ENCODE data around the gene BBS10. TPM values are rescaled to one million over a fixed set of nuclear protein-coding genes. Genes with fewer than 3 reads are reported as not detected.

The BBS10 gene
- total RNA-seq, 1 donor from 2014 or later = 6.5 TPM

- H3K36me3 Mint-ChIP-seq (ENCODE audit: low read depth, unreplicated experiment) = peaks cover 8% of the 10 kb centered on the region
- H3K4me3 Mint-ChIP-seq (ENCODE audit: unreplicated experiment) = no peak overlapping the region
- DNase-seq (ENCODE audit: low spot score) = no peak
- no peak overlapping the region for H3K27ac Mint-ChIP-seq (ENCODE audit: unreplicated experiment)
- no peaks in the 10 kb centered on the region for H3K9me3 Mint-ChIP-seq (ENCODE audit: unreplicated experiment)
- H3K4me1 Mint-ChIP-seq (ENCODE audit: unreplicated experiment) = no peaks in the 10 kb centered on the region
- H3K27me3 Mint-ChIP-seq (ENCODE audit: unreplicated experiment) = peaks cover under 1% of the 10 kb centered on the region
- no peak for TF ChIP-seq CTCF (IDR thresholded peaks at IDR 0.05; ENCODE audit: unreplicated experiment)
Measured at GRCh38 chr12:76356071-76356470, 7.9 kb upstream of the BBS10 start.

GRCh38 chr12:76346798-76347420, 1.3 kb downstream of the BBS10 start:
- TF ChIP-seq CTCF (IDR thresholded peaks at IDR 0.05; ENCODE audit: unreplicated experiment) = no peak
- no peak overlapping the region for H3K27ac Mint-ChIP-seq (ENCODE audit: unreplicated experiment)
- no peaks in the 10 kb centered on the region for H3K27me3 Mint-ChIP-seq (ENCODE audit: unreplicated experiment)
- no peaks in the 10 kb centered on the region for H3K9me3 Mint-ChIP-seq (ENCODE audit: unreplicated experiment)
- DNase-seq (ENCODE audit: low spot score) = no peak
- no peak overlapping the region for H3K4me3 Mint-ChIP-seq (ENCODE audit: unreplicated experiment)
- peaks cover 11% of the 10 kb centered on the region for H3K4me1 Mint-ChIP-seq (ENCODE audit: unreplicated experiment)
- H3K36me3 Mint-ChIP-seq (ENCODE audit: low read depth, unreplicated experiment) = peaks cover 3% of the 10 kb centered on the region

- Mint-ChIP-seq H3K36me3 (ENCODE audit: low read depth, unreplicated experiment) (peaks cover 3% of the 10 kb centered on the region), H3K4me3 (ENCODE audit: unreplicated experiment) (peak overlapping the region; percentile 32), H3K27me3 (ENCODE audit: unreplicated experiment) (no peaks in the 10 kb centered on the region), H3K4me1 (ENCODE audit: unreplicated experiment) (peaks cover 11% of the 10 kb centered on the region), H3K27ac (ENCODE audit: unreplicated experiment) (no peak overlapping the region), H3K9me3 (ENCODE audit: unreplicated experiment) (no peaks in the 10 kb centered on the region)
- DNase-seq (ENCODE audit: low spot score) = no peak
- no peak for TF ChIP-seq CTCF (IDR thresholded peaks at IDR 0.05; ENCODE audit: unreplicated experiment)
Measured at GRCh38 chr12:76346236-76346635, 2.0 kb downstream of the BBS10 start.

GRCh38 chr12:76345569-76345968, 2.6 kb downstream of the BBS10 start:
- H3K27ac Mint-ChIP-seq (ENCODE audit: unreplicated experiment) = no peak overlapping the region
- peaks cover 3% of the 10 kb centered on the region for H3K36me3 Mint-ChIP-seq (ENCODE audit: low read depth, unreplicated experiment)

More at GRCh38 chr12:76345569-76345968, 2.6 kb downstream of the BBS10 start:
- Mint-ChIP-seq H3K4me3 (ENCODE audit: unreplicated experiment) (no peak overlapping the region), H3K4me1 (ENCODE audit: unreplicated experiment) (peaks cover 11% of the 10 kb centered on the region), H3K9me3 (ENCODE audit: unreplicated experiment) (no peaks in the 10 kb centered on the region), H3K27me3 (ENCODE audit: unreplicated experiment) (no peaks in the 10 kb centered on the region)
- no peak for DNase-seq (ENCODE audit: low spot score)
- TF ChIP-seq CTCF (IDR thresholded peaks at IDR 0.05; ENCODE audit: unreplicated experiment) = no peak

Data from endothelial cell (in vitro differentiated cells).